Right ventricle myocardium superior (tissue), 1 donor: ENCODE results near the gene SGPL1. TPM values are rescaled to one million over a fixed set of nuclear protein-coding genes. Genes with fewer than 3 reads are reported as not detected.
"Not testable (repeated sequence)": the region's sequence is repeated elsewhere in the genome, so short reads cannot be mapped to it uniquely, and the experiment has no call there.

Experiments
- ATAC-seq: fragments of 200-7000 bp; cut with Tn5 transposase; one replicate; pipeline ENCODE4 v1.9.1; 2020; ENCODE audit warnings: mild to moderate bottlenecking; ENCODE audit not compliant: poor library complexity
- DNase-seq: peaks from one replicate; pipeline ENCODE4 v3.0.0-alpha.2; 2020
- intact Hi-C: fragments of 100-400 bp; cut with DNase I; formaldehyde crosslinking; loops from one replicate; pipeline ENCODE4 v1.11.2; 2022
- total RNA-seq: library from RNA; stranded (reverse); fragmentation: NEBNext Ultra II Directional; extraction: Animal tissue kit (Norgen Biotek cat#: 25700); gene quantifications from one replicate; pipeline ENCODE4 v1.2.1, GENCODE V29; 2021
- donor health status: DM: no; HTN: yes; CAD: no; lungs with severe emphysema.

Gene SGPL1
- total RNA-seq, 1 donor from 2014 or later: 11.6 TPM

DNA sequence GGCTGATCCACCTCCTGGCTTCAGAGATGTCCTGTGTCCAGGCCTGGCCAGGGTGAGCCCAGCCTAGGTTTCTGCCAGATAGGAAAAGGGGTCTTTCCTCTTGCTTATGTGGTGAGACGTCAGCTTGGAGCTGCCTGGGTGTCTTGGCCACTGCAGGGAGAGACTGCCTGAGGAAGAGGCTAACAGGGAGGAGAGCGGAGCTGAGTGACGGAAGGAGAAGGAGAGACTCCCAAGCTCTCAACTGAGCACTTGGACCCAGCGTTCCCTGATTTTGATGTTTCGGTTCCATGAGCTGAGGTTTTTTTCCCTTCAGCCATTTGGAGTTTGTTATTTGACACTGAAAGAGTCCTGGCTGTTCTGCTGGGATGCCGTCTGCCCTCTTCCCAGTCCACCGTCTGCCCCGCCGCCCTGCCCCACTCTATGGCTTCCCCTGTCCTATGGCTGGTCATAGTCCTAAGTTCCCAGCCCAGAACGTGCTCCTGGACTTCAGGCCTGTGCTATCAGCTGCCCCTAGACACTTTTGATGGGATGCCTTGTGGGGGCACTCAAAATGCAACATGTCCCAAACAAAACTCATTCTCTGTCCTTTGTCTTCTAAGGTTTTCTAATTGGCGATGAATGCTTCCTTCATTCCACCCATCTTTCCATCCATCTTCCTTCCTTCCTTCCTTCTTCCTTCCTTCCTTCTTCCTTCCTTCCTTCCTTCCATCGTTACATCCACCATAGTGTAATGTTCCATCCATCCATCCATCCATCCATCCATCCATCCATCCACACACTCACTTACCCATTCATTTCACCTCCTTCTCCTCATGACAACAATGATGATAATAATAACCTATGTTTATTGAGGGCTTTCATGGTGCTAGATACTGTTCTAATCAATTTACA, 92.9 kb downstream of the SGPL1 start:
- intact Hi-C loops: loop anchor here (5.0 kb wide), 2 partner anchors 299 to 379 kb away; no protein-coding TSS in a partner anchor
- ATAC-seq (no peak), DNase-seq (peak; percentile 33)

DNA sequence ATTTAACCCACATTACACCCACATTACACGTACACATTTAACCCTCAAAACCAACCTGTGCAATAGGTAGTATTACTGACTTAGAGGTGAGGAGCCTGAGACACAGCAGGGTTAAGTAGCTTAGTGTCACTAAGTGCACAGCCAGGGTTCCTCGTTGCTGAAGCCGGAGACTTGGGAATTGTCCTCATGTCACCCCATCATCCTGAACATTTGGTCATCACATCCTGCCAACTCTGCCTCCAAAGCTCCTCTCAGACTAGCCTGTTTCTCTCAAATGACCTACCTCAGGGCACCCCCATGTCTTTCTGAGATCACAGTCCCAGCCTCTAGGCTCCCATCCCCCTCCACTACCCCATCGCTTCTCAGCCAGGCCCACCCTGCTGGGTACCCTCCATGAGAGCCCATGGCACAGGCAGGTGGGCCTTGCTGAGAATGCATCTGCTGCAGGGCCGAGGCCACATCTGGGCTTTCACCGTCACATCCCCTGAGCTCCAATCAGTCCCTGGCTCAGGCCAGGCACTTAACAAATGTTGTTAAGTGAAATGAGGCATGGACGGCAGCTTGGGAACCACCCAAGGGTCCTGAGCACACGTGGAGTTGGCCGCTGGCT, 93.7 kb downstream of the SGPL1 start:
- intact Hi-C loops: loop anchor here (5.0 kb wide), 2 partner anchors 298 to 378 kb away; no protein-coding TSS in a partner anchor
- no peak for ATAC-seq
- peak; percentile 11 for DNase-seq

GRCh38 chr10:70910486-70911341, 95.0 kb downstream of the SGPL1 start:
- ATAC-seq (no peak), DNase-seq (peak; percentile 22)
- intact Hi-C loops: no loop called here

DNA sequence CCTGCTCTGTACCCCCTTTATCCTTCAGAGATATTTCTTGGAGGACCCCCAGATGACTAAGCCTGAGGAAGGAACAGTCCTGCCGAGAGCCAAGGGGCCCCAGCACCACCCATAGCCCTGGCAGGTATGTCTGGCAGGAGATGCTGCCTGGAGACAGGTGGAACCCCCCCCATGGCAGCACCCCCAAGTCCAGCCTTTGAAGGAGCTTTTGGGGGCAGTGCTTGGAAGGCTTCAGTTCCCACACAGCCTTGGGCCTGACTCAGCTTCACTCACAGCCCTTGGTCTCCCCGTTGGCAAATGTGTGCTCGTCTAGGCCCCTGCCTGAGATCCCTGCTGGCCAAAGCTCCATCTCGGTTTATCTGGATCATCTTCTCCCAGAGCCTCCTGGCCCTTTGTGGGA, 95.6 kb downstream of the SGPL1 start:
- no peak for ATAC-seq
- no peak for DNase-seq
- intact Hi-C loops: no loop called here

GRCh38 chr10:70912556-70912955, 96.8 kb downstream of the SGPL1 start:
- ATAC-seq (no peak), DNase-seq (peak; percentile 10)
- intact Hi-C loops: no loop called here

GRCh38 chr10:70913191-70913892, 97.6 kb downstream of the SGPL1 start:
- intact Hi-C loops: no loop called here
- DNase-seq: peak; percentile 17
- ATAC-seq: no peak

DNA sequence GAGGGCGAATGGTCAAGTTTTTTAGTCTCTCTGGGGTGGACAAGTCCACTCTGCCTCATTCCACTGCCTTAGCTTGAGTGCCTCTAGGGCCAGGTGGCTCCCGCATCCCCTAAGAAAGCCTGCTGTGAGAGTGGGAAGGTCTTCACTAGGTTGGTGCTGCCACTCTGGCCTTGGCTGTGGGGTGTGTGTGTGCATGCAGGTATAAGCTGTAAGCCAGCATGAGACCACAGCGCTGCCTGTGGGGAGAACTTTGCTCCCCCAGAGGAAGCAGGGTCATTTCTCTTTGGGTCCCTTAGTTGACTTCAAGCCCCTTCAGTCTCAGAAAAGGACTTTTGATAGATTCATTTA, 98.1 kb downstream of the SGPL1 start:
- ATAC-seq (no peak), DNase-seq (no peak)
- intact Hi-C loops: no loop called here

DNA sequence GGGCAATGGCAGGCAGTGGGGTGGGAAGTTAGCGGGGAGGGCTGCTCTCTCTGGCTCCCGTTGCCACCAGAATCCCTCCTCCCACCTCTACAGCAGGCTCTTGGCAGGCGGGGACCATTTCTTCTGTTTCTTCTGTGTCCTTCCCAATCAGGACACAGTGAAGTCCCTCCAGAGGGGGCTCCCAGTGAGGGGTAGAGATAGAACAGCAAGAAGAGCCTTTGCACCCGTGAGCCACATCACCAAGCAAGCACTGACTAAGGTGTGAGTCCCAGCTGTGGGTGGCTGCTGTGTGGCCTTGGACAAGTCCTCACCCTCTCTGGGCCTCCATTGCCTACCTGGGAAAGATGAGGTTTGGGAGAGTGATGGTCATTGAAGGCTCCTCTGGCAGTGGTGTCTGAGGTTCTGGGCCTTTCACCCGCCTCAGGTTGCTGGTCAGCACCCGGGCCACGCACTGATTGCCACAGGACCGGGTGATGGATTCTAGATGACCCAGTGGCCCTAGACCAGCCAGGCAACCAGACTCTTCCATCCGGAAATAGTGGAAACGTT, 98.6 kb downstream of the SGPL1 start:
- intact Hi-C loops: no loop called here
- no peak for ATAC-seq
- DNase-seq: peak; percentile 35

DNA sequence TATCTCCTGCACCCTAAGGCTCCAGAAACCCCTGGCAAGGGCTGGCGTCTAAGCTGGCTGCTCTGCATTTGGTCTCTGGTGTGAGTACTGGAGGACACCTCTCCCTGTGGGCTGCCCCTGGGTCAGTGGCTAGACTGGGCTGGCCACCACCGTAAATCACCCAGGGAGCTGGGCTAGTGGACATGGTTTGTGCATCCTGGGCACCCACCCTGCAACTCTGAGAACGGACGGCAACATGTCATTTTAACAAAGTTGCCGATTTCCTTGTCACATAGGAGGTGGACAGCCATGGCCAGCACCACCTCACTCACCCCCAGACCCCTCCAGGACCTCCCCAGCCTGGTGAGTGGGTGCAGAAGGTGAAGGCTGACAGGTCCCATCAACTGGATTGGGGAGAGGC, 99.5 kb downstream of the SGPL1 start:
- intact Hi-C loops: no loop called here
- ATAC-seq: no peak
- peak; percentile 23 for DNase-seq

DNA sequence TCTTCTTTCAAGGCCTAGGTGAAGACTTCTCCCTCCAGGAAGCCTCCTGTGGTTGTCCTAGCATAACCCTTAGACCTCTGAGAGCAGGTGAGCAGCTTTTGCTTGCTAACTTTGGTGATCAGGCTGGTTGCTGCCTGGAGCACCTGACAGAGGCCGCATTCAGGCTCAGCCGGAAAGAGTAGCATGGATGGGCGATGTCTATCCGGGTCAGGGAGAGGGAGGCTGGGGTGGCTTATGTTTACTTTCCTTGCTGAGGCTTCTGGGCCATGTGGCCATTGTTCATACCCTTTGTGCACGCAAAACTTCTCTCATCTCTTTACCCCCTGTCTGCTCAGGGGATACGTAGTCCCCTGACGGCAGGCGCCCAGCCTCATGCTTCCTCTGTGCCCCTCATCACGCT, 100.1 kb downstream of the SGPL1 start:
- DNase-seq (peak; percentile 20), ATAC-seq (no peak)
- intact Hi-C loops: no loop called here

DNA sequence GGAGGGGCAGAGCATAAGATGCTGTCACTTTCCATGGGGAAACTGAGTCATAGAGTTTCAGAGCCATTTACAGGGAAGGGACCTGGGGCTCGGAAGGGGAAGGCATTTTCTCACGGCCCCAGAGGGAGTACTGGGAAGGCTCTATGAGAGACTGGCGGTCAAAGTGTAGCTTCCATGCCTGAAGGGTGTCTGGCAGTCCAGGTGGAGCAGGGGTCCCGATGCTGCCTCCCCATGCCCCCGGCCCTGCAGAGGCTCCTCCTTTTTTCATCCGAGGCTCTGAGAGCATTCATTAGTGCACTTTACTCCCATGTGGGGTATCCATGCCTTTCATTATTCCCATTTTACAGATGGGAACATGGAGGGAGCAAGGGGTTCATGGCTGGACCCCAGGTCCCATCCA, 100.5 kb downstream of the SGPL1 start:
- DNase-seq (peak; percentile 6), ATAC-seq (no peak)
- intact Hi-C loops: no loop called here

DNA sequence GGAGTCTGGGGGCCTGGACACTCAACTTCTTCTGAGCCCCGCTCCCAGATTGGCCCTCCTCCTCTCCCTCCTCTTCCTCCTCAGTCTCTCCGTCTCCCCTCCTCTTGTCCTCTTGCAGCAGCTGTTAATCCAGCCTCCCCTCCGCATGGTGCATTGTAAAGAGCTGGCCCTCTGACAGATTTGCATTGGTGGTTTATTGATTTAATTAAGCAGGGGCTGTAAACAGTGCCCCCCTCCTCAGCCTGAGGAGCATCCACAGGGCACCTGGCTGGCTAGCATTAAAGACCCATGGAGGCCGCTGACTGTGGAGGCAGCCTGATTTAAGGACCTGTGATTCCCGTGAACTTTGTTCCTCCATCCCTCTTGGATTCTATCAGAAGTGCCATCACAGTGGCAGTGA, 101.5 kb downstream of the SGPL1 start:
- ATAC-seq (no peak), DNase-seq (no peak)
- intact Hi-C loops: no loop called here

DNA sequence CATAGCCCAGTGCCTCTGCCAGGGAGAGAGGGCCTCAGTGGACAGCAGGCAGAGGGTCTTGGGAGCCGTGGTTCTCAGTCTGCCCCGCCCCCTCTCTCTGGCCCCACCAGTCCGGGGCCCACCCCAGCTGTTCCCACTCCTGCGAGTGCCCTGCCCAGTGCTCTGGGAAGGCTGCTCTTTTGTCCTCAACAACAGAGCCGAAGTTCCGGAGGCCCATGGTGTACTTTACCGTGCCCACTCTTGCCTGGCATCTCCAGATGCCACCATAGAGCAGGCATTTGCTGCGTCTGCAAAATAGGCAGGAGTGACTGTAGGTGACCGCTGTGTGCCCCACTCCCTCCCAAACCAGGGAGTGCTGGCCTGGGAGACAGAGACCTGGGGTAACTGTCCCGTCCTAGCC, 101.9 kb downstream of the SGPL1 start:
- peak; percentile 20 for DNase-seq
- intact Hi-C loops: no loop called here
- ATAC-seq: no peak

- intact Hi-C loops: no loop called here
- no peak for ATAC-seq
- peak; percentile 23 for DNase-seq
These were observed 103.2 kb downstream of the SGPL1 start for GRCh38 chr10:70918851-70919530.

DNA sequence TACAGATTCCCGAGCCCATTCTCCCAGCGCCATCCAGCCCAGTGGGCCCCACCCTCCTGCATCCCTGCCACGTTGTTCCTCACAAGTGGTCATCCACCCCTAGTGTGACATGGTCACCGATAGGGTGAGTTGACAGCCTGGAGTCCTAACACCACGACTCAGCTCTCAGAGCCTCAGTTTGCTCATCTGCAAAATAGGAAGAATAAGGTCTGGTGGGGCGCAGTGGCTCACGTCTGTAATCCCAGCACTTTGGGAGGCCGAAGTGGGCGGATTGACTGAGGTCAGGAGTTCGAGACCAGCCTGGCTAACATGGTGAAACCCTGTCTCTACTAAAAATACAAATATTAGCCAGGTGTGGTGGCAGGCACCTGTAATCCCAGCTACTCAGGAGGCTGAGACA, 104.2 kb downstream of the SGPL1 start:
- ATAC-seq, intact Hi-C loops: not testable (repeated sequence)

DNA sequence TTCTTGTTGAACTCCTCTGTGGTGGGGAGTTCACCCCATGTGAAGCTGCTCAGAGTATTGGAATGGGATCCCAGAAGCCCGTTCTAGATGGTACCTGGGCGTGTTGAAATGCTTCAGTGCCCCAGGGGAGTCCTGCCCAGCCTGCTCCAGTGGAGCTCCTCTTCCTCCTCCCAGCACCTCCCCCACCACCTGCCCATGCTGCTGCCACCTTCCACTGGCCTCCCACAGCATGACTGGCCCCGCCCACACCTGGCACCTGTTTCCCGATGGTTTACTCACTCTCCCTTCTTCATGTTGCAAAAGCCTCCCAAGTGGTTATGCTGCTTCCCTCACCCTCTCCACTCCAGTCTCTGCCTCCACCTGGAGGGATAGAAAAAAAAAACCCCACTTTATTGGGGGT, 104.8 kb downstream of the SGPL1 start:
- ATAC-seq: no peak
- DNase-seq: peak; percentile 15
- intact Hi-C loops: no loop called here

More for the DNA sequence above, 104.2 kb downstream of the SGPL1 start:
- DNase-seq: not testable (repeated sequence)

- intact Hi-C loops: no loop called here
- ATAC-seq: no peak
These were observed 105.5 kb downstream of the SGPL1 start for GRCh38 chr10:70921285-70921684.

DNA sequence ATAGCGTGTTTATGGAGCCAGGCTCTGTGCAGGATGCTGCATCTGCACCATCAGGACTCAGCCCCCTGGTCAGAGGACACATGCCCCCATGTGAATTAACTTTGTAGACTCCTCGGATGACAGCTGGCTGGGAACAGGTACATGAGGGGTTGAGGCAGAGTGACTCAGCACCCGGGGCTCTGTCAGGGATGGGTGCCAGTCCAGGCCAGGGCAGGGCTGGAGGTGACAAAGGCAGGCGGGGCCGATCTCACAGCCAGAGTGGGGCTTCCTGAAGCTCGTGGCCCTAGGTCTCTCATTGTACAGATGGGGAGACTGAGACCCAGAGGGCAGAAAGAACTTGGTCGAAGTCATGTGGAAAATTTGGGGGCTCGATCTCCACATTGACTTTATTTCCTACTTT, 107.9 kb downstream of the SGPL1 start:
- intact Hi-C loops: no loop called here
- no peak for DNase-seq
- no peak for ATAC-seq

More at GRCh38 chr10:70921285-70921684, 105.5 kb downstream of the SGPL1 start:
- no peak for DNase-seq
